ENCODE data around the gene RAPGEF1.

Gene RAPGEF1

GRCh38 chr9:131704141-131704983, 35.5 kb downstream of the RAPGEF1 start:
- H3K27me3 ChIP-seq (ENCODE audit: insufficient read depth, poor library complexity, severe bottlenecking): no peaks in the 10 kb centered on the region
- H3K4me3 ChIP-seq (replicated peaks; ENCODE audit: insufficient read depth, low read length): no peak overlapping the region
- no peak for DNase-seq (ENCODE audit: low read depth in 1 of 2, low spot score in 1 of 2)
- TF ChIP-seq REST (IDR thresholded peaks at IDR 0.05; ENCODE audit: insufficient replicate concordance, low read depth) (no peak), POLR2AphosphoS5 (IDR thresholded peaks at IDR 0.05; ENCODE audit: low read depth) (no peak), SPI1 (IDR thresholded peaks at IDR 0.05; ENCODE audit: borderline replicate concordance, low read depth) (no peak), GABPA (IDR thresholded peaks at IDR 0.05; ENCODE audit: low read depth) (no peak), CTCF (IDR thresholded peaks at IDR 0.05; ENCODE audit: insufficient read depth, low read length) (no peak)
- H3K27ac ChIP-seq (replicated peaks): no peak overlapping the region

GRCh38 chr9:131703697-131704096, 36.2 kb downstream of the RAPGEF1 start:
- DNase-seq (ENCODE audit: low read depth in 1 of 2, low spot score in 1 of 2): no peak
- TF ChIP-seq GABPA (IDR thresholded peaks at IDR 0.05; ENCODE audit: low read depth): no peak
- no peak for TF ChIP-seq REST (IDR thresholded peaks at IDR 0.05; ENCODE audit: insufficient replicate concordance, low read depth)
- TF ChIP-seq POLR2AphosphoS5 (IDR thresholded peaks at IDR 0.05; ENCODE audit: low read depth): no peak
- no peak for TF ChIP-seq CTCF (IDR thresholded peaks at IDR 0.05; ENCODE audit: insufficient read depth, low read length)
- no peak for TF ChIP-seq SPI1 (IDR thresholded peaks at IDR 0.05; ENCODE audit: borderline replicate concordance, low read depth)
- Histone ChIP-seq H3K4me3 (replicated peaks; ENCODE audit: insufficient read depth, low read length) (no peak overlapping the region), H3K27me3 (ENCODE audit: insufficient read depth, poor library complexity, severe bottlenecking) (no peaks in the 10 kb centered on the region), H3K27ac (replicated peaks) (no peak overlapping the region)

GRCh38 chr9:131702911-131703310, 37.0 kb downstream of the RAPGEF1 start:
- no peak for DNase-seq (ENCODE audit: low read depth in 1 of 2, low spot score in 1 of 2)
- no peak overlapping the region for H3K4me3 ChIP-seq (replicated peaks; ENCODE audit: insufficient read depth, low read length)
- H3K27ac ChIP-seq (replicated peaks): no peak overlapping the region
- no peaks in the 10 kb centered on the region for H3K27me3 ChIP-seq (ENCODE audit: insufficient read depth, poor library complexity, severe bottlenecking)
- no peak for TF ChIP-seq SPI1 (IDR thresholded peaks at IDR 0.05; ENCODE audit: borderline replicate concordance, low read depth)
- no peak for TF ChIP-seq REST (IDR thresholded peaks at IDR 0.05; ENCODE audit: insufficient replicate concordance, low read depth)
- TF ChIP-seq GABPA (IDR thresholded peaks at IDR 0.05; ENCODE audit: low read depth): no peak
- no peak for TF ChIP-seq CTCF (IDR thresholded peaks at IDR 0.05; ENCODE audit: insufficient read depth, low read length)
- no peak for TF ChIP-seq POLR2AphosphoS5 (IDR thresholded peaks at IDR 0.05; ENCODE audit: low read depth)
